HCT116 (cell line): Measurements from ENCODE around the gene TRPC1. TPM values are rescaled to one million over a fixed set of nuclear protein-coding genes. Genes with fewer than 3 reads are reported as not detected.

Experiments used
- ATAC-seq: fragments of 200-7000 bp; cut with Tn5 transposase; 2 replicates; pipeline ENCODE4 v1.9.1; 2020; ENCODE audit warnings: mild to moderate bottlenecking, moderate library complexity
- BruUV-seq: library from RNA; stranded (reverse); fragments of 400-500 nt; replicated peaks from 2 replicates; lab custom pipeline; 2021; lab: Mats Ljungman, UMichigan
- CTCF ChIA-PET: fragments of 300-600 bp; sonication (Branson Sonifier 250); formaldehyde crosslinking; loops from one replicate; lab custom pipeline; 2021; ENCODE audit warnings: antibody characterized with exemption; lab: Charles Lee
- POLR2A ChIA-PET: fragments of 300-600, 350-600 bp; sonication (Branson Sonifier 250); formaldehyde crosslinking; loops from one replicate; lab custom pipeline; 2021; ENCODE audit warnings: antibody characterized with exemption; lab: Charles Lee
- RAD21 ChIA-PET, 2 experiments: fragments of 300-600 bp; sonication (Branson Sonifier 250); formaldehyde crosslinking; loops; one replicate each; lab custom pipeline; 2023; ENCODE audit warnings: low total read pairs in 2 of 2; ENCODE audit not compliant: uncharacterized antibody in 2 of 2, unreplicated experiment in 2 of 2, low non-redundant PET in 1 of 2; lab: Charles Lee
- DNase-seq: peaks from one replicate; pipeline ENCODE4 v3.0.0-alpha.2; 2010; ENCODE audit warnings: low read depth, low spot score
- H2AFZ ChIP-seq: fragments of 200-600 bp; shearing (Covaris generic), sonication (generic); 2 replicates; pipeline ENCODE4 v1.6.1; 2017; ENCODE audit warnings: low read depth, mixed run types, mixed read lengths, antibody characterized with exemption, low read length; ENCODE audit not compliant: poor library complexity, severe bottlenecking
- H3K27ac ChIP-seq: 2 replicates; pipeline ENCODE4 v1.5.1; 2012; ENCODE audit warnings: low read depth, low read length
- H3K27me3 ChIP-seq: fragments of 200-600 bp; sonication (generic); 2 replicates; pipeline ENCODE4 v1.6.1; 2016; ENCODE audit warnings: mixed run types, low read length, mixed read lengths; ENCODE audit not compliant: insufficient read depth
- H3K36me3 ChIP-seq, 2 experiments: fragments of 200-500 bp in 1 of 2; fragments of 200-600 bp in 1 of 2; sonication (Bioruptor generic) in 1 of 2; sonication (generic) in 1 of 2; 2 replicates each; pipeline versions ENCODE4 v1.5.1 to v1.6.1; 2014 to 2016; ENCODE audit warnings: low read length in 2 of 2, inconsistent platforms in 1 of 2, mixed read lengths in 1 of 2, mixed run types in 1 of 2; ENCODE audit not compliant: insufficient read depth in 2 of 2, control insufficient read depth in 1 of 2
- H3K4me1 ChIP-seq, 2 experiments: fragments of 200-600 bp in 1 of 2; sonication (generic) in 1 of 2; 2 replicates each; pipeline versions ENCODE4 v1.5.1 to v1.6.1; 2012 to 2017; ENCODE audit warnings: low read length in 2 of 2, inconsistent platforms in 1 of 2, mild to moderate bottlenecking in 1 of 2, mixed read lengths in 1 of 2, mixed run types in 1 of 2, moderate library complexity in 1 of 2; ENCODE audit not compliant: insufficient read depth in 2 of 2, control insufficient read depth in 1 of 2
- H3K4me2 ChIP-seq: fragments of 200-600 bp; sonication (generic); 2 replicates; pipeline ENCODE4 v1.6.1; 2017; ENCODE audit warnings: mixed run types, low read length, mixed read lengths
- H3K4me3 ChIP-seq, 2 experiments: fragments of 200-600 bp in 1 of 2; sonication (generic) in 1 of 2; replicated peaks in 1 of 2; 2 replicates each; pipeline ENCODE4 v1.5.1; 2011 to 2016; ENCODE audit warnings: low read length in 2 of 2, control low read depth in 1 of 2, low read depth in 1 of 2, mild to moderate bottlenecking in 1 of 2, mixed read lengths in 1 of 2, mixed run types in 1 of 2
- H3K79me2 ChIP-seq: fragments of 200-600 bp; sonication (generic); 2 replicates; pipeline ENCODE4 v1.6.1; 2017; ENCODE audit warnings: mild to moderate bottlenecking, mixed run types, low read length, moderate library complexity, mixed read lengths; ENCODE audit not compliant: insufficient read depth
- H3K9ac ChIP-seq: fragments of 200-600 bp; sonication (generic); 2 replicates; pipeline ENCODE4 v1.6.1; 2016; ENCODE audit warnings: low read length, mixed read lengths
- H3K9me2 ChIP-seq: fragments of 200-600 bp; sonication (generic), shearing (Covaris generic); 2 replicates; pipeline ENCODE4 v1.6.1; 2017; ENCODE audit warnings: mixed run types, mild to moderate bottlenecking, moderate library complexity; ENCODE audit not compliant: insufficient read depth
- H3K9me3 ChIP-seq, 2 experiments: fragments of 200-500 bp in 1 of 2; fragments of 200-600 bp in 1 of 2; sonication (Bioruptor generic) in 1 of 2; sonication (generic) in 1 of 2; 2 replicates each; pipeline ENCODE4 v1.6.1; 2014 to 2017; ENCODE audit warnings: low read length in 2 of 2, mixed read lengths in 2 of 2, inconsistent platforms in 1 of 2, low read depth in 1 of 2, mild to moderate bottlenecking in 1 of 2, mixed run types in 1 of 2, moderate library complexity in 1 of 2; ENCODE audit not compliant: control insufficient read depth in 1 of 2, insufficient read depth in 1 of 2
- H4K20me1 ChIP-seq: fragments of 200-600 bp; sonication (generic), shearing (Covaris generic); 2 replicates; pipeline ENCODE4 v1.6.1; 2017; ENCODE audit warnings: mixed run types, mild to moderate bottlenecking, moderate library complexity; ENCODE audit not compliant: insufficient read depth
- EGR1 ChIP-seq: IDR thresholded peaks from 2 replicates; pipeline ENCODE4 v1.6.1; 2012; ENCODE audit warnings: low read depth
- EZH2 ChIP-seq: fragments of 200-600 bp; sonication (generic); IDR thresholded peaks from 2 replicates; pipeline ENCODE4 v1.6.1; 2017; ENCODE audit warnings: antibody characterized with exemption, mixed run types
- EZH2phosphoT487 ChIP-seq: fragments of 200-600 bp; IDR thresholded peaks from 2 replicates; pipeline ENCODE4 v1.6.1; 2018; ENCODE audit warnings: antibody characterized with exemption, borderline replicate concordance
- FOSL1 ChIP-seq: IDR thresholded peaks from 2 replicates; pipeline ENCODE4 v1.6.1; 2012; ENCODE audit warnings: low read depth
- JUND ChIP-seq: IDR thresholded peaks from 2 replicates; pipeline ENCODE4 v1.6.1; 2012
- POLR2AphosphoS5 ChIP-seq: IDR thresholded peaks from 2 replicates; pipeline ENCODE4 v1.6.1; 2011; ENCODE audit warnings: mild to moderate bottlenecking, low read depth, low read length, moderate library complexity
- RAD21 ChIP-seq: IDR thresholded peaks from 2 replicates; pipeline ENCODE4 v1.6.1; 2012; ENCODE audit warnings: low read depth, mild to moderate bottlenecking
- SRF ChIP-seq: IDR thresholded peaks from 2 replicates; pipeline ENCODE4 v1.6.1; 2012; ENCODE audit warnings: low read depth
- TCF7L2 ChIP-seq: IDR thresholded peaks from 2 replicates; pipeline ENCODE4 v1.7.0; 2011; ENCODE audit warnings: borderline replicate concordance, inconsistent platforms; ENCODE audit not compliant: insufficient read depth, insufficient read length; ENCODE audit errors: extremely low read depth
- YY1 ChIP-seq: IDR thresholded peaks from 2 replicates; pipeline ENCODE4 v1.6.1; 2011; ENCODE audit warnings: low read length, low read depth, moderate library complexity, mild to moderate bottlenecking; ENCODE audit not compliant: insufficient replicate concordance; ENCODE audit errors: extremely low read depth
- ZNF274 ChIP-seq: fragments of 200-500 bp; sonication (Bioruptor generic); IDR thresholded peaks from 2 replicates; pipeline ENCODE4 v1.6.1; 2014; ENCODE audit warnings: mild to moderate bottlenecking, low read depth, low read length, inconsistent platforms
- intact Hi-C: fragments of 100-400 bp; cut with micrococcal nuclease; formaldehyde crosslinking; loops from 2 replicates; pipeline ENCODE4 v1.10.0; 2022
- total RNA-seq: library from RNA; stranded (reverse); gene quantifications from one replicate; pipeline ENCODE4 v1.2.1, GENCODE V29; 2021; ENCODE audit not compliant: unreplicated experiment
- TF ChIP-seq, protein P1 (sequence below), 3 experiments: fragments of 200-600 bp in 1 of 3; sonication (generic) in 1 of 3; IDR thresholded peaks in 2 of 3; conservative IDR thresholded peaks in 1 of 3; 2 replicates each; pipeline ENCODE4 v1.5.1; 2012 to 2017; ENCODE audit warnings: low read depth in 2 of 3, low read length in 2 of 3, antibody characterized with exemption in 1 of 3, borderline replicate concordance in 1 of 3, control low read depth in 1 of 3, mild to moderate bottlenecking in 1 of 3, mixed read lengths in 1 of 3, mixed run types in 1 of 3, moderate library complexity in 1 of 3; ENCODE audit not compliant: insufficient read depth in 1 of 3
- TF ChIP-seq, protein P2 (sequence below): IDR thresholded peaks from 2 replicates; pipeline ENCODE4 v1.6.1; 2011; ENCODE audit warnings: mild to moderate bottlenecking, low read length, moderate library complexity; ENCODE audit not compliant: insufficient replicate concordance; ENCODE audit errors: extremely low read depth
- TF ChIP-seq, protein P3 (sequence below): IDR thresholded peaks from 2 replicates; pipeline ENCODE4 v1.6.1; 2012; ENCODE audit warnings: low read depth
- TF ChIP-seq, protein P4 (sequence below): IDR thresholded peaks from 2 replicates; pipeline ENCODE4 v1.6.1; 2012

TRPC1 gene
- total RNA-seq, 1 experiment from 2014 or later: 6.1 TPM

DNA sequence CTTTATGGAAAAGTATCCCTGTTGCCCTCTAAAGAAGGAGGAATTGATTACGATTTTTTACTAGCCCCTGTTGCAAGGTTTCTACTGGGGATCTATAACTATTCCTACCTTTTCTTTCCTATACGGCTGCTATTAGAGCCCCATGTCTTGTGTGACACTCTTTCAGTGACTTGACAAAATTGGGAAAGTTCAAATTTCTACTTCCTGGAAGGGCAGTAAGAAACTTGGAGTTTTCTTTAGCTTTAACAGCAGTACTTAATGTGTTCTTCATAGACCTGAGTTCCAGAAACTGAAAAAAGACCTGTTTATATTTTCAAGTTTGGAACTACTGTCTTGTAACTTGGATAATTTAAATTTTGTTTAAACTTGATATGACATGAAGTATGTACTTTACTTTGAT is 54.7 kb downstream of the TRPC1 start:
- ChIA-PET POLR2A (no interaction called here), CTCF (no interaction called here), RAD21 (no interaction called here)
- no peaks in the 10 kb centered on the region for H3K9me2 ChIP-seq
- H3K4me3 ChIP-seq: no peak overlapping the region
- no peaks in the 10 kb centered on the region for H3K4me1 ChIP-seq
- H3K9me3 ChIP-seq: no peaks in the 10 kb centered on the region
- TF ChIP-seq RAD21 (no peak), ZNF274 (no peak), TCF7L2 (no peak), EGR1 (no peak), POLR2AphosphoS5 (no peak), JUND (no peak), SRF (no peak), EZH2phosphoT487 (no peak), YY1 (no peak), FOSL1 (no peak), EZH2 (no peak)
- TF ChIP-seq, protein P1, sequence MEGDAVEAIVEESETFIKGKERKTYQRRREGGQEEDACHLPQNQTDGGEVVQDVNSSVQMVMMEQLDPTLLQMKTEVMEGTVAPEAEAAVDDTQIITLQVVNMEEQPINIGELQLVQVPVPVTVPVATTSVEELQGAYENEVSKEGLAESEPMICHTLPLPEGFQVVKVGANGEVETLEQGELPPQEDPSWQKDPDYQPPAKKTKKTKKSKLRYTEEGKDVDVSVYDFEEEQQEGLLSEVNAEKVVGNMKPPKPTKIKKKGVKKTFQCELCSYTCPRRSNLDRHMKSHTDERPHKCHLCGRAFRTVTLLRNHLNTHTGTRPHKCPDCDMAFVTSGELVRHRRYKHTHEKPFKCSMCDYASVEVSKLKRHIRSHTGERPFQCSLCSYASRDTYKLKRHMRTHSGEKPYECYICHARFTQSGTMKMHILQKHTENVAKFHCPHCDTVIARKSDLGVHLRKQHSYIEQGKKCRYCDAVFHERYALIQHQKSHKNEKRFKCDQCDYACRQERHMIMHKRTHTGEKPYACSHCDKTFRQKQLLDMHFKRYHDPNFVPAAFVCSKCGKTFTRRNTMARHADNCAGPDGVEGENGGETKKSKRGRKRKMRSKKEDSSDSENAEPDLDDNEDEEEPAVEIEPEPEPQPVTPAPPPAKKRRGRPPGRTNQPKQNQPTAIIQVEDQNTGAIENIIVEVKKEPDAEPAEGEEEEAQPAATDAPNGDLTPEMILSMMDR (IDR thresholded peaks at IDR 0.05 in 2 of 3, conservative IDR thresholded peaks at IDR 0.05 in 1 of 3; ENCODE audit: borderline replicate concordance in 1 of 3, insufficient read depth in 1 of 3, low read depth in 2 of 3, low read length in 2 of 3): no peak
- TF ChIP-seq, protein P2, sequence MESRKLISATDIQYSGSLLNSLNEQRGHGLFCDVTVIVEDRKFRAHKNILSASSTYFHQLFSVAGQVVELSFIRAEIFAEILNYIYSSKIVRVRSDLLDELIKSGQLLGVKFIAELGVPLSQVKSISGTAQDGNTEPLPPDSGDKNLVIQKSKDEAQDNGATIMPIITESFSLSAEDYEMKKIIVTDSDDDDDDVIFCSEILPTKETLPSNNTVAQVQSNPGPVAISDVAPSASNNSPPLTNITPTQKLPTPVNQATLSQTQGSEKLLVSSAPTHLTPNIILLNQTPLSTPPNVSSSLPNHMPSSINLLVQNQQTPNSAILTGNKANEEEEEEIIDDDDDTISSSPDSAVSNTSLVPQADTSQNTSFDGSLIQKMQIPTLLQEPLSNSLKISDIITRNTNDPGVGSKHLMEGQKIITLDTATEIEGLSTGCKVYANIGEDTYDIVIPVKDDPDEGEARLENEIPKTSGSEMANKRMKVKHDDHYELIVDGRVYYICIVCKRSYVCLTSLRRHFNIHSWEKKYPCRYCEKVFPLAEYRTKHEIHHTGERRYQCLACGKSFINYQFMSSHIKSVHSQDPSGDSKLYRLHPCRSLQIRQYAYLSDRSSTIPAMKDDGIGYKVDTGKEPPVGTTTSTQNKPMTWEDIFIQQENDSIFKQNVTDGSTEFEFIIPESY: no peak
- TF ChIP-seq, protein P3, sequence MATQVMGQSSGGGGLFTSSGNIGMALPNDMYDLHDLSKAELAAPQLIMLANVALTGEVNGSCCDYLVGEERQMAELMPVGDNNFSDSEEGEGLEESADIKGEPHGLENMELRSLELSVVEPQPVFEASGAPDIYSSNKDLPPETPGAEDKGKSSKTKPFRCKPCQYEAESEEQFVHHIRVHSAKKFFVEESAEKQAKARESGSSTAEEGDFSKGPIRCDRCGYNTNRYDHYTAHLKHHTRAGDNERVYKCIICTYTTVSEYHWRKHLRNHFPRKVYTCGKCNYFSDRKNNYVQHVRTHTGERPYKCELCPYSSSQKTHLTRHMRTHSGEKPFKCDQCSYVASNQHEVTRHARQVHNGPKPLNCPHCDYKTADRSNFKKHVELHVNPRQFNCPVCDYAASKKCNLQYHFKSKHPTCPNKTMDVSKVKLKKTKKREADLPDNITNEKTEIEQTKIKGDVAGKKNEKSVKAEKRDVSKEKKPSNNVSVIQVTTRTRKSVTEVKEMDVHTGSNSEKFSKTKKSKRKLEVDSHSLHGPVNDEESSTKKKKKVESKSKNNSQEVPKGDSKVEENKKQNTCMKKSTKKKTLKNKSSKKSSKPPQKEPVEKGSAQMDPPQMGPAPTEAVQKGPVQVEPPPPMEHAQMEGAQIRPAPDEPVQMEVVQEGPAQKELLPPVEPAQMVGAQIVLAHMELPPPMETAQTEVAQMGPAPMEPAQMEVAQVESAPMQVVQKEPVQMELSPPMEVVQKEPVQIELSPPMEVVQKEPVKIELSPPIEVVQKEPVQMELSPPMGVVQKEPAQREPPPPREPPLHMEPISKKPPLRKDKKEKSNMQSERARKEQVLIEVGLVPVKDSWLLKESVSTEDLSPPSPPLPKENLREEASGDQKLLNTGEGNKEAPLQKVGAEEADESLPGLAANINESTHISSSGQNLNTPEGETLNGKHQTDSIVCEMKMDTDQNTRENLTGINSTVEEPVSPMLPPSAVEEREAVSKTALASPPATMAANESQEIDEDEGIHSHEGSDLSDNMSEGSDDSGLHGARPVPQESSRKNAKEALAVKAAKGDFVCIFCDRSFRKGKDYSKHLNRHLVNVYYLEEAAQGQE: no peak
- TF ChIP-seq, protein P4, sequence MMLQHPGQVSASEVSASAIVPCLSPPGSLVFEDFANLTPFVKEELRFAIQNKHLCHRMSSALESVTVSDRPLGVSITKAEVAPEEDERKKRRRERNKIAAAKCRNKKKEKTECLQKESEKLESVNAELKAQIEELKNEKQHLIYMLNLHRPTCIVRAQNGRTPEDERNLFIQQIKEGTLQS: no peak
- H3K79me2 ChIP-seq: no peaks in the 10 kb centered on the region
- H3K4me2 ChIP-seq: no peak overlapping the region
- no peaks in the 10 kb centered on the region for H4K20me1 ChIP-seq
- H3K36me3 ChIP-seq: no peaks in the 10 kb centered on the region
- H3K9ac ChIP-seq: no peak overlapping the region
- no peak overlapping the region for H2AFZ ChIP-seq
- H3K27ac ChIP-seq: no peak overlapping the region
- no peak for ATAC-seq
- no peaks in the 10 kb centered on the region for H3K27me3 ChIP-seq
- no TSS peak for BruUV-seq
- intact Hi-C loops: no loop called here
- no peak for DNase-seq
